ENCODE measurements around the gene PMAIP1.

The PMAIP1 gene

GRCh38 chr18:59926131-59926530, 26.3 kb downstream of the PMAIP1 start:
- CTCF ChIA-PET: interaction anchor here (1.0 to 1.5 kb wide), 6 partner anchors 11 to 103 kb away, joined by 3 to 5 read pairs (median 4); no protein-coding TSS in a partner anchor
- POLR2A ChIA-PET: interaction anchor here (0.6 to 2.7 kb wide), 4 partner anchors 26 to 571 kb away, joined by 3 to 47 read pairs (median 11); partner anchors contain the start of gene PMAIP1
- TF ChIP-seq CTCF (IDR thresholded peaks at IDR 0.05; ENCODE audit: control extremely low read depth, extremely low read depth, low read depth, missing control alignments): no peak
- no peak for DNase-seq (ENCODE audit: extremely low spot score)

- peak; percentile 69 for DNase-seq (ENCODE audit: extremely low spot score)
- CTCF ChIA-PET: interaction anchor here (0.9 to 1.6 kb wide), 14 partner anchors 9 to 104 kb away, joined by 3 to 9 read pairs (median 4); no protein-coding TSS in a partner anchor
- TF ChIP-seq CTCF (IDR thresholded peaks at IDR 0.05; ENCODE audit: control extremely low read depth, extremely low read depth, low read depth, missing control alignments): no peak
- POLR2A ChIA-PET: interaction anchor here (0.9 to 2.6 kb wide), 5 partner anchors 10 to 36 kb away, joined by 3 to 47 read pairs (median 7); partner anchors contain the start of gene PMAIP1
Measured at GRCh38 chr18:59927246-59927825, 27.5 kb downstream of the PMAIP1 start.

- no peak for DNase-seq (ENCODE audit: extremely low spot score)
- TF ChIP-seq CTCF (IDR thresholded peaks at IDR 0.05; ENCODE audit: control extremely low read depth, extremely low read depth, low read depth, missing control alignments): no peak
- ChIA-PET CTCF (interaction anchor here (0.8 to 1.6 kb wide), 8 partner anchors 9 to 92 kb away, joined by 3 to 9 read pairs (median 4); no protein-coding TSS in a partner anchor), POLR2A (interaction anchor here (2.6 kb wide), 1 partner anchor 28 kb away, joined by 47 read pairs; the partner anchor contains the start of gene PMAIP1)
Measured at GRCh38 chr18:59928201-59928600, 28.4 kb downstream of the PMAIP1 start.

- ChIA-PET CTCF (interaction anchor here (1.1 to 2.3 kb wide), 3 partner anchors 10 to 92 kb away, joined by 3 to 9 read pairs (median 8); no protein-coding TSS in a partner anchor), POLR2A (no interaction called here)
- no peak for TF ChIP-seq CTCF (IDR thresholded peaks at IDR 0.05; ENCODE audit: control extremely low read depth, extremely low read depth, low read depth, missing control alignments)
- no peak for DNase-seq (ENCODE audit: extremely low spot score)
Measured at GRCh38 chr18:59929621-59930295, 30.0 kb downstream of the PMAIP1 start.

- no peak for DNase-seq (ENCODE audit: extremely low spot score)
- TF ChIP-seq CTCF (IDR thresholded peaks at IDR 0.05; ENCODE audit: control extremely low read depth, extremely low read depth, low read depth, missing control alignments): no peak
- CTCF ChIA-PET: interaction anchor here (1.0 to 2.1 kb wide), 9 partner anchors 8 to 92 kb away, joined by 3 to 6 read pairs (median 3); no protein-coding TSS in a partner anchor
- POLR2A ChIA-PET: interaction anchor here (0.5 kb wide), 1 partner anchor 21 kb away, joined by 8 read pairs; no protein-coding TSS in a partner anchor
Measured at GRCh38 chr18:59932401-59932800, 32.6 kb downstream of the PMAIP1 start.

GRCh38 chr18:59938676-59939075, 38.9 kb downstream of the PMAIP1 start:
- CTCF ChIA-PET: interaction anchor here (1.6 to 1.7 kb wide), 4 partner anchors 11 to 21 kb away, joined by 3 to 4 read pairs (median 4); no protein-coding TSS in a partner anchor
- DNase-seq (ENCODE audit: extremely low spot score): no peak
- POLR2A ChIA-PET: interaction anchor here (1.4 kb wide), 1 partner anchor 39 kb away, joined by 6 read pairs; the partner anchor contains the start of gene PMAIP1
- no peak for TF ChIP-seq CTCF (IDR thresholded peaks at IDR 0.05; ENCODE audit: control extremely low read depth, extremely low read depth, low read depth, missing control alignments)

Measured in GM10248 (cell line).